GM23338 (cell line): Measurements from ENCODE around the gene CDH4. TPM values are rescaled to one million over a fixed set of nuclear protein-coding genes. Genes with fewer than 3 reads are reported as not detected.

Experiments
- ATAC-seq: fragments of 200-7000 bp; cut with Tn5 transposase; 3 replicates; pipeline ENCODE4 v1.9.1; 2020
- DNase-seq: peaks from one replicate; pipeline ENCODE4 v3.0.0-alpha.2; 2015; ENCODE audit warnings: low spot score
- H2AFZ ChIP-seq: fragments of 200-600 bp; sonication (generic); 2 replicates; pipeline ENCODE4 v1.8.0; 2016; ENCODE audit warnings: antibody characterized with exemption, mild to moderate bottlenecking, moderate library complexity
- H3F3A ChIP-seq: fragments of 200-600 bp; sonication (generic); replicated peaks from 2 replicates; pipeline ENCODE4 v1.8.0; 2017; ENCODE audit warnings: antibody characterized with exemption, mixed run types, low read depth
- H3K27ac ChIP-seq: fragments of 200-600 bp; sonication (generic); 2 replicates; pipeline ENCODE4 v1.6.1; 2016; ENCODE audit warnings: low read depth
- H3K27me3 ChIP-seq: fragments of 200-600 bp; sonication (generic); 2 replicates; pipeline ENCODE4 v1.8.0; 2016; ENCODE audit warnings: mild to moderate bottlenecking, mixed run types, moderate library complexity; ENCODE audit not compliant: insufficient read depth
- H3K36me3 ChIP-seq: fragments of 200-600 bp; sonication (generic); 2 replicates; pipeline ENCODE4 v1.8.0; 2016; ENCODE audit warnings: mild to moderate bottlenecking; ENCODE audit not compliant: insufficient read depth
- H3K4me1 ChIP-seq: fragments of 200-600 bp; sonication (generic); 2 replicates; pipeline ENCODE4 v1.8.0; 2016; ENCODE audit warnings: mild to moderate bottlenecking, moderate library complexity; ENCODE audit not compliant: insufficient read depth
- H3K4me2 ChIP-seq: fragments of 200-600 bp; sonication (generic); 2 replicates; pipeline ENCODE4 v1.7.1; 2017; ENCODE audit warnings: mixed run types
- H3K4me3 ChIP-seq: fragments of 200-600 bp; sonication (generic); 2 replicates; pipeline ENCODE4 v1.6.1; 2016; ENCODE audit warnings: mixed run types
- H3K79me2 ChIP-seq: fragments of 200-600 bp; sonication (generic); replicated peaks from 2 replicates; pipeline ENCODE4 v1.8.0; 2017; ENCODE audit warnings: mild to moderate bottlenecking; ENCODE audit not compliant: insufficient read depth
- H3K9me2 ChIP-seq: fragments of 200-600 bp; sonication (generic); 2 replicates; pipeline ENCODE4 v1.8.0; 2017; ENCODE audit not compliant: insufficient read depth
- H4K20me1 ChIP-seq: fragments of 200-600 bp; sonication (generic); replicated peaks from 2 replicates; pipeline ENCODE4 v1.8.0; 2017; ENCODE audit warnings: mild to moderate bottlenecking; ENCODE audit not compliant: insufficient read depth
- H3K27ac Mint-ChIP-seq: 2 replicates; pipeline ENCODE4 v1.8.0; 2020; ENCODE audit warnings: inconsistent platforms, mild to moderate bottlenecking, moderate library complexity, mixed read lengths
- H3K27me3 Mint-ChIP-seq: 3 replicates; pipeline ENCODE4 v1.8.0; 2022; ENCODE audit warnings: low read depth, mild to moderate bottlenecking, moderate library complexity, mixed read lengths, inconsistent platforms; ENCODE audit not compliant: insufficient read depth, poor library complexity
- H3K36me3 Mint-ChIP-seq: 3 replicates; pipeline ENCODE4 v1.8.0; 2021; ENCODE audit warnings: low read depth, mild to moderate bottlenecking, inconsistent platforms, moderate library complexity, mixed read lengths
- H3K4me1 Mint-ChIP-seq: 3 replicates; pipeline ENCODE4 v1.8.0; 2020; ENCODE audit warnings: mild to moderate bottlenecking, inconsistent platforms, mixed read lengths
- H3K4me3 Mint-ChIP-seq: 3 replicates; pipeline ENCODE4 v1.8.0; 2021; ENCODE audit warnings: moderate library complexity, mild to moderate bottlenecking, inconsistent platforms, mixed read lengths
- H3K9me3 Mint-ChIP-seq: 3 replicates; pipeline ENCODE4 v1.8.0; 2020; ENCODE audit warnings: moderate library complexity, mild to moderate bottlenecking, inconsistent platforms, mixed read lengths
- ETS1 ChIP-seq: IDR thresholded peaks from 2 replicates; pipeline ENCODE4 v1.6.1; 2016; ENCODE audit warnings: antibody characterized with exemption
- EZH2 ChIP-seq: fragments of 200-600 bp; sonication (generic); IDR thresholded peaks from one replicate; pipeline ENCODE4 v1.8.0; 2017; ENCODE audit warnings: antibody characterized with exemption, mild to moderate bottlenecking, low read depth; ENCODE audit not compliant: unreplicated experiment
- JUNB ChIP-seq: IDR thresholded peaks from one replicate; pipeline ENCODE4 v1.6.1; 2016; ENCODE audit warnings: antibody characterized with exemption; ENCODE audit not compliant: unreplicated experiment
- NANOG ChIP-seq: IDR thresholded peaks from 2 replicates; pipeline ENCODE4 v1.6.1; 2016; ENCODE audit warnings: antibody characterized with exemption, borderline replicate concordance
- POLR2AphosphoS5 ChIP-seq: IDR thresholded peaks from 2 replicates; pipeline ENCODE4 v1.6.1; 2016; ENCODE audit warnings: antibody characterized with exemption, low read depth
- REST ChIP-seq: IDR thresholded peaks from one replicate; pipeline ENCODE4 v1.6.1; 2018; ENCODE audit warnings: antibody characterized with exemption; ENCODE audit not compliant: unreplicated experiment
- STAT1 ChIP-seq: IDR thresholded peaks from one replicate; pipeline ENCODE4 v1.6.1; 2016; ENCODE audit warnings: antibody characterized with exemption; ENCODE audit not compliant: unreplicated experiment
- ZNF114 ChIP-seq: fragments of 250-450 bp; sonication (Bioruptor Pico); IDR thresholded peaks from 2 replicates; pipeline ENCODE4 v1.5.0; 2020; ENCODE audit warnings: mild to moderate bottlenecking, moderate library complexity
- ZNF331 ChIP-seq: fragments of 250-450 bp; sonication (Bioruptor Pico); IDR thresholded peaks from 2 replicates; pipeline ENCODE4 v1.5.0; 2020; ENCODE audit warnings: low read depth, mild to moderate bottlenecking, moderate library complexity
- ZNF462 ChIP-seq: fragments of 250-450 bp; sonication (Bioruptor Pico); IDR thresholded peaks from 2 replicates; pipeline ENCODE4 v1.5.0; 2020; ENCODE audit warnings: mild to moderate bottlenecking, moderate library complexity
- polyA plus RNA-seq: library from polyadenylated mRNA; unstranded; fragments of >200 nt; fragmentation: Nextera tagmentation; extraction: Ambion mirVana; gene quantifications from 2 replicates; pipeline ENCODE4 v1.2.1, GENCODE V29; 2016
- total RNA-seq: library from RNA; depleted of rRNA; stranded (reverse); fragments of >200 nt; shearing (Covaris generic); gene quantifications from 2 replicates; pipeline ENCODE4 v1.2.3, GENCODE V29; 2014

Gene CDH4
- total and polyA plus RNA-seq, 2 experiments from 2014 or later: 1.2 to 4.2 TPM

- TF ChIP-seq ZNF462 (CRISPR knock-in tag): no peak
Observed at GRCh38 chr20:61693055-61693600, 441.1 kb downstream of the CDH4 start (continued).

GRCh38 chr20:61694682-61695081 lies 442.6 kb downstream of the CDH4 start:
- H3K4me1 Mint-ChIP-seq: no peaks in the 10 kb centered on the region
- DNase-seq (no peak), ATAC-seq (no peak)
- no peak overlapping the region for H3K27ac Mint-ChIP-seq
- no peaks in the 10 kb centered on the region for H3K36me3 ChIP-seq
- H3K79me2 ChIP-seq: no peaks in the 10 kb centered on the region
- no peaks in the 10 kb centered on the region for H3K27me3 ChIP-seq
- H3K27ac ChIP-seq: no peak overlapping the region
- H3K4me2 ChIP-seq: no peak overlapping the region
- no peak overlapping the region for H3K4me3 ChIP-seq
- no peaks in the 10 kb centered on the region for H4K20me1 ChIP-seq
- no peaks in the 10 kb centered on the region for H3K9me3 Mint-ChIP-seq
- no peak for TF ChIP-seq ZNF114 (CRISPR knock-in tag)
- TF ChIP-seq JUNB: no peak
- TF ChIP-seq ZNF331: no peak
- no peaks in the 10 kb centered on the region for H3K9me2 ChIP-seq
- H3K27me3 Mint-ChIP-seq: peaks cover 22% of the 10 kb centered on the region
- H3K36me3 Mint-ChIP-seq: no peaks in the 10 kb centered on the region
- H3K4me3 Mint-ChIP-seq: no peak overlapping the region
- H2AFZ ChIP-seq: no peak overlapping the region
- H3K4me1 ChIP-seq: no peaks in the 10 kb centered on the region
- H3F3A ChIP-seq: no peaks in the 10 kb centered on the region

GRCh38 chr20:61695741-61696140 lies 443.7 kb downstream of the CDH4 start:
- no peaks in the 10 kb centered on the region for H3F3A ChIP-seq
- no peaks in the 10 kb centered on the region for H4K20me1 ChIP-seq
- Mint-ChIP-seq H3K27ac (no peak overlapping the region), H3K9me3 (no peaks in the 10 kb centered on the region), H3K27me3 (peaks cover 22% of the 10 kb centered on the region), H3K4me1 (no peaks in the 10 kb centered on the region), H3K4me3 (no peak overlapping the region), H3K36me3 (no peaks in the 10 kb centered on the region)
- H3K4me2 ChIP-seq: no peak overlapping the region
- H2AFZ ChIP-seq: no peak overlapping the region
- no peak for DNase-seq
- H3K4me3 ChIP-seq: no peak overlapping the region
- H3K4me1 ChIP-seq: no peaks in the 10 kb centered on the region
- H3K27me3 ChIP-seq: no peaks in the 10 kb centered on the region
- H3K79me2 ChIP-seq: no peaks in the 10 kb centered on the region
- no peaks in the 10 kb centered on the region for H3K9me2 ChIP-seq
- no peak for ATAC-seq
- no peaks in the 10 kb centered on the region for H3K36me3 ChIP-seq
- H3K27ac ChIP-seq: no peak overlapping the region
- TF ChIP-seq EZH2 (no peak), JUNB (no peak), ZNF114 (CRISPR knock-in tag) (no peak), NANOG (no peak), REST (no peak), ETS1 (no peak), POLR2AphosphoS5 (no peak), STAT1 (no peak), ZNF331 (no peak)
